BJ (cell line): ENCODE measurements around the gene PIP5K1B. TPM values are rescaled to one million over a fixed set of nuclear protein-coding genes. Genes with fewer than 3 reads are reported as not detected.

Experiments
- CTCF ChIA-PET: fragments of 350-600 bp; formaldehyde crosslinking; extraction: SDS; loops from one replicate; lab custom pipeline; 2021; ENCODE audit warnings: antibody characterized with exemption, inconsistent platforms; lab: Yijun Ruan, JAX
- POLR2A ChIA-PET: fragments of 300-600 bp; sonication (Branson Sonifier 250); formaldehyde crosslinking; extraction: SDS; loops from one replicate; lab custom pipeline; 2021; ENCODE audit warnings: antibody characterized with exemption; lab: Charles Lee
- DNase-seq: peaks from one replicate; pipeline ENCODE4 v3.0.0-alpha.2; 2011; ENCODE audit warnings: low read depth
- H3K27me3 ChIP-seq: 2 replicates; pipeline ENCODE4 v1.6.0; 2011; ENCODE audit warnings: low read length; ENCODE audit not compliant: control insufficient read depth, insufficient read depth
- H3K36me3 ChIP-seq: 2 replicates; pipeline ENCODE4 v1.5.1; 2011; ENCODE audit warnings: low read length; ENCODE audit not compliant: control insufficient read depth, insufficient read depth
- H3K4me3 ChIP-seq: 2 replicates; pipeline ENCODE4 v1.5.1; 2011; ENCODE audit warnings: low read depth, mild to moderate bottlenecking, control low read depth, low read length
- CTCF ChIP-seq: IDR thresholded peaks from 2 replicates; pipeline ENCODE4 v1.5.1; 2011; ENCODE audit warnings: low read depth, mild to moderate bottlenecking, control low read depth, inconsistent platforms, low read length, moderate library complexity; ENCODE audit not compliant: insufficient read depth
- polyA plus RNA-seq: library from polyadenylated mRNA; depleted of rRNA; stranded (reverse); fragments of >200 nt; gene quantifications from 2 replicates; pipeline ENCODE4 v1.2.3, GENCODE V29; 2011

PIP5K1B gene
- polyA plus RNA-seq, 1 experiment = not detected

GRCh38 chr9:68793605-68794343, 88.7 kb downstream of the PIP5K1B start:
- Histone ChIP-seq H3K4me3 (no peak overlapping the region), H3K36me3 (no peaks in the 10 kb centered on the region), H3K27me3 (no peaks in the 10 kb centered on the region)
- CTCF ChIA-PET = interaction anchor here (1.3 kb wide), 1 partner anchor 10 kb away, joined by 3 read pairs; no protein-coding TSS in a partner anchor
- POLR2A ChIA-PET = no interaction called here
- no peak for TF ChIP-seq CTCF
- no peak for DNase-seq

- Histone ChIP-seq H3K4me3 (no peak overlapping the region), H3K27me3 (no peaks in the 10 kb centered on the region), H3K36me3 (no peaks in the 10 kb centered on the region)
- ChIA-PET POLR2A (no interaction called here), CTCF (interaction anchor here (1.3 kb wide), 1 partner anchor 11 kb away, joined by 3 read pairs; no protein-coding TSS in a partner anchor)
- DNase-seq = no peak
- TF ChIP-seq CTCF = no peak
Measured at GRCh38 chr9:68794898-68795297, 89.9 kb downstream of the PIP5K1B start.

GRCh38 chr9:68795411-68795810, 90.4 kb downstream of the PIP5K1B start:
- Histone ChIP-seq H3K4me3 (no peak overlapping the region), H3K27me3 (no peaks in the 10 kb centered on the region), H3K36me3 (no peaks in the 10 kb centered on the region)
- no peak for TF ChIP-seq CTCF
- ChIA-PET POLR2A (no interaction called here), CTCF (no interaction called here)
- no peak for DNase-seq

GRCh38 chr9:68797116-68797515, 92.1 kb downstream of the PIP5K1B start:
- ChIA-PET POLR2A (no interaction called here), CTCF (no interaction called here)
- DNase-seq = no peak
- no peaks in the 10 kb centered on the region for H3K36me3 ChIP-seq
- no peak for TF ChIP-seq CTCF
- no peak overlapping the region for H3K4me3 ChIP-seq
- no peaks in the 10 kb centered on the region for H3K27me3 ChIP-seq

- no peaks in the 10 kb centered on the region for H3K36me3 ChIP-seq
- no peak for DNase-seq
- H3K4me3 ChIP-seq = no peak overlapping the region
- ChIA-PET CTCF (no interaction called here), POLR2A (no interaction called here)
- no peak for TF ChIP-seq CTCF
- no peaks in the 10 kb centered on the region for H3K27me3 ChIP-seq
Measured at GRCh38 chr9:68798423-68798822, 93.4 kb downstream of the PIP5K1B start.
